GM21717 (cell line): ENCODE results near the gene DDX1.

Experiments
- ATAC-seq: cut with Tn5 transposase; IDR thresholded peaks from one replicate; pipeline ENCODE4 v1.9.1; 2021; ENCODE audit warnings: mild to moderate bottlenecking, moderate library complexity; ENCODE audit not compliant: unreplicated experiment

DDX1 gene

DNA sequence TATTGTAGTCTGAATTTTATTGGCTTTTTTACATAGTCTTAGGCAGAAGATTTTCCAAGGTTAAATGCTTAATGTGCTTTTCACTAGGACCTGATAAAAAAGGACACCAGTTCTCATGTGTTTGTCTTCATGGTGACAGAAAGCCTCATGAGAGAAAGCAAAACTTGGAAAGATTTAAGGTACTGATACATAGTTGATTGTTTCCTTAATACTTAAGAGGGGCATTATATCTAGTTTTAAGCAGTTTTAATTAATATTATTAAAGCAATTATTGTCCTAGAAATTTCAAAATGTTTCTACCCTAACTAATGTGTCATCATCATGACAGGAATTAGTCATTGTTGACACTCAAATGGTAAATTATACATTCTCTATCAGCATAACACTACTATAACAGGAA, 35.3 kb downstream of the DDX1 start:
- ATAC-seq: no peak

DNA sequence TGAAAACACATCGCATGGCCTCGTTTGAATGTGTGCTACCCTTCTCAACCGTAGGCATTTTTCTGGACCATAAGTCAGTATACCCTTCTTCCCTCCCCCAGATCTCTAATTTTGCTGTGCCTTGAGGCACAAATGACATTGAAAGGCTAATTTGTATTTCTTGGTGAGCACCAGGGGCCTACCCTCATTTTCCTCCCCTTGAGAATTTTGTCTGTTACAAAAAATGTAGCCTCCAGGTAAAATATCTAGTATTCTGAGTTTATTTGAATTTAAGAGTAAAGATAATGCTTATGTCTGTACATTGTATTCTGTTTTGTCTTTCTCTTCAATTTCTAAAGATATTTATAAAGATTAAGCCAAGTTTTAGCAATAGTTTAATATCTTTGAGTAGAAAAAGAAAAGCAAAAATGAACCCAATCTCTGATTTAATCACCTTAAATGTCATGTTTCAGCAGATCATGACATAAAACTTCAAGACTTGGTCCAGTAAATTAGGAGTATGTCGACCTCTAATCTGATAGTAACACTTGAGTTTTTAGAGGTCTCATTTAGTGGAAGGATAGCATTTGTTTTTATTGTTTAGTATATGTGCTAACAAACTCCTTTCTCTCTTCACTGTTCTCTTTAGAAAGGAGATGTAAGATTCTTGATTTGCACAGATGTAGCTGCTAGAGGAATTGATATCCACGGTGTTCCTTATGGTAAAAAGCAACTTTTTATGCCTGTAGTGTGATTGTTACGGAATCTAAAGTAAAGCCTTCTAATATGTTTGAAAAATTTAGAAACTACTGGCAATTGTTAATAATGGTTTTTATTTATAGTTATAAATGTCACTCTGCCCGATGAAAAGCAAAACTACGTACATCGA, 36.4 kb downstream of the DDX1 start:
- no peak for ATAC-seq

DNA sequence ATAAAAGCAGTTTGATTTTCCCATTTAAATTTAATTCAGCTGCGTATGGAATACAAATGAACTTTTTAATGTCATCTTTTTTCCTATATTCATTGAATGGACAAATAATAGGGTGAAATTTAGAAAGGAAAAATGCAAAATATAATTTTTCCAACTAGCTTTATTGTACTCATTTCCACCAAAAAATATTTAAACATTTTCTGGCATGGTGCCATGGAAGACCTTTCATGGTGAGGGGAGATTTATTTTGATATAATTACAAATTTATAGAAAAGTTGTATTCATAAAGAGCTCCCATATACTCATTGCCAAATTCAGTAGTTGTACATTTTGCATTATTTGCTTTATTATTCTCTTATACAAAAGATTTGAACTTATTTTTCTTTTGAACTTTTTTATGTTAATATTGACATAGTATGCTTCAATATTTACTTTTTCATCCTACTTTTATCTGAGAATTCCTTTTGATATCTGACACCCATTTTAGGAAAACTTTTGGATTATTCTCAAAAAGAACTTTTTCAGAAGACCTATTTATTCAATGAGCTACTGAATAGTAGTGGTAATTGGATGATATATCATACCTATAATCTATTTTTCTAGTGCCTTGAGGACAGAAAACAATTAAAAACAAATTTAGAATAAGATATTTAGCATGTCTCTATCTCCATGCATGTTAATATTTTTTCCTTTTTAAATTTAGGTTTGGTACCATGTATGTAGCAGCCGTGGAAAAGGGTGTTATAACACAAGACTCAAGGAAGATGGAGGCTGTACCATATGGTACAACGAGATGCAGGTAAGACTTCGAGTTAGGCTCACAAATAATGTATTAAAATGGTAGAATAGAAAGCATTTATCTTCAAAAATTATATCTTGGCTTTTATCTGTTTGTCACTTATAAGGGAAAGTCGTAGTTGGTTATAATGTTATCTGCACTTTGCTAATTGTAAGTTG, 37.5 kb downstream of the DDX1 start:
- ATAC-seq: no peak

DNA sequence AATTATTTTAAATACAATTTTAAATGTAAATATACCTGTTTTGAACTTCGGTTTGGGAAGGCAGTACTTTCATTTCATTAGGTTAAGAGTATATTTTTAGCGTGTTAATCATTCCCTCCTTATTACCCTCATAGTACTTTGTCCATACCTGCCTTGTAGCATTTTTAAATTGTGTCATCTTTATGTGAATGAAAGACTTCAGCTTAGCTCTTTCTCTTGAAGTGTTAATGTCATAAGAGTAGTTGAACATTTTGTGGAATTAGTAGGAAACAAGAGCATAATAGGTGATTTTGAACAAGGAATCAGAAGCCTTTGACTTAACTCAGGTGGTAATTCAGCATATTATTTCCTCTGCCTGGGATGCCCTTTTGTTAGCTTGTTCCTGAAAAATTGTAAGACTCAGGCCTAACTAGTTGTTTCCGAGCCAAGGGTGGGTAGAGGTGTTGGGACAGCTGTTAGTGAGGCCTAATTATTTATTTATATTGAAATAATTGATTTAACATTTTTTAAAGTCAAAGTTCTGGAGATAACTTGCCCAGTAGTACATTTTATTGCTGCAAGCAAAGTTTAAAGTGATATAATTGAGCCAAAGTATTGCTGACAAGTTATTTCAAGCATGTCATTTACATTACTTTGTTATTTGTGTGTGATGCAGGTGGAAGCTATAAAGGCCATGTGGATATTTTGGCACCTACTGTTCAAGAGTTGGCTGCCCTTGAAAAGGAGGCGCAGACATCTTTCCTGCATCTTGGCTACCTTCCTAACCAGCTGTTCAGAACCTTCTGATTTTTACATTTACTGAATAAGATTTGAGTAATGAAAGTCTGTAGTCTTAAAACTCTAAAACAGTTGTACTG, 38.7 kb downstream of the DDX1 start:
- no peak for ATAC-seq

DNA sequence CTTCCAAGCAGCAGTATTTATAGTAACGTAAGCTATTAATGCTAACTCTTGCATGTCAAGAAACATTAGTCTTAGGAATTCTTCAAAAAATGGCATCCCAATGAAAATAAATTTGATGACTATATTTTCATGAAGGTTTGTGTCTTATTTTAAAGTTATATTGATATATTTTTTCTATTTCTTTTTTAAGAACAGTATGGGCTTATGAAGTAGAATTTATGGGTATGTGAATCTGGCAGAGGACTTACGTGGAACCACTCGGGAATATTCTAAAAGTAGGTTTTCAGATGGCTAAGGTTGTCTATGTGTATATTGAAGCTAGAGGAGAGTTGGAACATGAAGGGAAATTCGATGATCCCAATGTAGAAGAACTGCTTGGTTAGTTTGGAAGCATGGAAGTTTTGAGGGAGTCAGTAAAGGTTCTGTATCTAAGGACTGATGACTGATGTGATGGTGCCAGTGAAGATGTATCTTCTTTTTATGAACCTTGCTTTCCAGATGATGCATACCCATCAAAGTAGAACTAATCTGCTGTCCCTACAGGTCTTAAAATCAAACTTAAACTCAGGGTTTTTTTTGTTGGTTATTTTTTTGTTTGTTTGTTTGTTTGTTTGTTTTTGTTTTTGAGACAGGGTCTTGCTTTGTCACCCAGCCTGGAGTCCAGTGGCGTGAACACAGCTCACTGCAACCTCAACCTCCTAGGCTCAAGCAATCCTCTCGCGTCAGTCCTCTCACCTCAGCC, 39.5 kb downstream of the DDX1 start:
- no peak for ATAC-seq

DNA sequence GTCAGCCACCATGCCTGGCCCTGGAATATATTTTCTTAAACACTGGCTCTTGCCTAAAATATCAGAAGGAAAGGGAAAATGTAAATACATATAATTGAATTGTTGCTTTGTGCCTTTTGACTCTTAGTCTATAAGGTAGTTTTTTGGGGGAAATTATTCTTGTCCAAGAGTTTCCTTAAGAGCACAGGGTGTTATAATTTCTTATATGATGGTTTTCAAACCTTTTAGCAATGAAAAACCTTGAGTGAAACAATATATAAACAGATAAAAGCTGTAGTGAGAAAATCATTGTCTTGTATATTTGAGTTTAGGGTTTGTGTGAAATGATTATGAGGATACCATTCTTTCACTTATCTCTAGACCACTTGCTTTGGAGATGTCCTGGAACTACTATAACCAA, 40.2 kb downstream of the DDX1 start:
- ATAC-seq: no peak

DNA sequence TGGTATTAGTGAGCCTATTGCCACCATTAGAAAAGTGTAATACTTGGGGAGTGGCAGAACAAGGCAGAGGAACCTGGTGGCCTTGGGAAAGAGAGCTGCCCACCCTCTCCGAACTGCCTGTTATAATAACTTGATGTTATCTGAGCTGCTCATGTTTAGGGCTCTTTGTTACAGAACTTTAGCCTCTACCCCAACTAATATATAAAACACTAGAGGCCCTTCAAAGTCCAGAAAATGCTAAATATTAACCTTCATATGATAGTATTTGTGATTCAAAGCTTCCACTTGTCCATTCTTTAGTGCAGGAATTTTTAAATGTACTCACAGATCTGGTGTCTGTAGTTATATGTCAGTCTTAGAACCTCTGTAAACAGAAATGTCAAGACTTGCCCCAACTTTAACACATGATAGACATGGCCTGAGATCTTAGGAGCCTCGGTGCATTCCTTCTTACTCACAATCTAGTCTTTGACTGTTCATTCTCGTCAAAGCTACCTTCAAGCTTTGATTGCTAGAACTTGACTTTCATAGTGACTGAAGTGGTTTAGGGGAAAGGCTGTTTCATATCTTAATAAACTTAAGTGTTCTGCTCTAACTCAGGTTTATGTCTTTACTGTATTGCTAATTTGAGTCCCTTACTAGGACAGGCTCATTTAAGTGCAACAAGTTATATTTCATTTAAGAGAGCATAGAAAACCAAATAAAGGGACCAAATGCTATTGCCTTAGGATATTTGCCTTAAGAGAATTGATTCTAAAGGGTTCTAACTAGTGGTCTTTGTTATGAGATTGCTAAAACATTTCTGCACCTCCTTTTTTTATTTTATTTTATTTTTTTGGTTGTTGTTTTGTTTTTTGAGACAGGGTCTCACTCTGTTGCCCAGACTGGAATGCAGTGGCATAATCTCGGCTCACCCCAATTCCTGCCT, 41.6 kb downstream of the DDX1 start:
- no peak for ATAC-seq

DNA sequence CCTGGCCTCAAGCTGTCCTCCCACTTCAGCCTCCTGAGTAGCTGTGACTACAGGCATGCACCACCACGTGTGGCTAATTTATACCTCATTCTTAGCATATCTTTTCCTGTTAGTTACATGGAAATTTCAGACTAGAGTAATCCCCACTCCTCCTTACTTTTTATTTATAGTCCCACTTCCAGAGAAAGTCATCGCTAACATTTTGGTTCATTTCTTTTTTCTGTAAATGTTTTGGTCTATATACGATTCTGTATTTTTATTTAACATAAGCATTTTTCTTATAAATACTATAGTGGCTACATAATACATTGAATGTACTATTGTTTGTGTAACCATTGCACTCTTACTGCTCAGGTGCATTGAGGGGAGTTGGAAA, 42.3 kb downstream of the DDX1 start:
- ATAC-seq: no peak

DNA sequence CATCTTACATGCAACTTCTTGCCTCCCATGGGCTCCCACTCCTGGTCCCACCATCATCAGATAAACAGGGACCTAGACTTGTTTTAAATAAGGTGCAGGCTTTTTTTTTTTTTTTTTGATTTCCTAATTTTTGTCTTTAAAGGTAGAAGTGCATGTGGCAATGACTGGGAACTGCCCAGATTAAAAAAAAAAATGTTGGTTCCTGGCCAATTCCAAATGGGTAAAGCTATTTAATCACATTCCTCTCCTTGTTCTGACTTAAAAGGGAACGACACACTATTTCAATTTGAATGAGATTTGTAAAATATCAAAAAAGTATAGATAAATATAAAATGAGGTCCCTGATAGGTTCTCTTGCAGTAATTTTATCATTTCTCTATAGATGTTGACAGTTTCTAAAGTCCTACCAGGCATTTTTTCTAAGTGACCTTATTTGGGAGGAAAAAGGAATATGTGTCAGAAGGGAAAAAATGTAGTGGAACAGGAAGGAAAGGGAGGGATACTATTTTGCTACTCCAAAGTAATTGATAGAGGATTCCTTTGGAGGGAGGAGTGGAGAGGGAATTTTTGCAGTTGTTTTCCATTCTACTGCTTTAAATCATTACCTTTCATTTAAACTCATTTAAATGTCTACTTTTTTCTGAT, 43.3 kb downstream of the DDX1 start:
- no peak for ATAC-seq

DNA sequence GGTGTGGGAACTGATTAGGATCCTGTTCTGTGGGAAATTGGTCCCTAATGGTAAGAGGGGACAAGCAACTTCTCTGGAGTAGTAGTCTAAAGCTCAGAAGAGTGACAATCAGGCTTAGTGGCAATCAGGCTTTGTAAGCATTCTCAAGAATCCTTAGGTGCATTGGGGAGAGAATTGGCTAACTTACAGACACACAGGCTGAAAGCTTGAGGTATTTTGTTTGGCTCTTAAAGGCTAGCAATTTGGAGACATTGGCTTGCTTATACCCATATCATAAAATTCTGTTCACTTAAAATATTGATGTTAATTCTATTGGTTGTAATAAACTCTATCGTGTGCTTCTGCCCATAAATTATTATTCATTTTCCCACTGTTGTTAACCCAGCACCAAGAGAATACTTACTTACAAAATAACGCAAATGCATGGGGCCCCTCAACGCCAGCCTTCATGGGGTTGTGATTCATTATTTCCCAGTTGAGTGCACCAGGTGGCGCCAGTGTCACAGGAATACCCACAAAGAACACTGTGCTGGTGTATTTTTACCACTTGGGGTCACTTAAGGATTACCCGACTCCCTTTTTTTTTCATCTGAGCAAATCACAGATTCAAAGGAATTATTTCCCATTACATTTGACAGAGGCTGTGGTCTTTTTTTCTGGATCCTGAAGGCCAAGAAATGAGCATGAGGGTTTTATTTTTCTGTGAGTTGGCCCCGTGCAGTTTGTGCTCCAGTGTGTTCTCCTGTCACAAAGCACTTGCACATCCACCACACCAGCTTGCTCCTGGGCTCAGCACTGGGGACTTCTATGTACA, 45.5 kb downstream of the DDX1 start:
- ATAC-seq: peak; percentile 87

DNA sequence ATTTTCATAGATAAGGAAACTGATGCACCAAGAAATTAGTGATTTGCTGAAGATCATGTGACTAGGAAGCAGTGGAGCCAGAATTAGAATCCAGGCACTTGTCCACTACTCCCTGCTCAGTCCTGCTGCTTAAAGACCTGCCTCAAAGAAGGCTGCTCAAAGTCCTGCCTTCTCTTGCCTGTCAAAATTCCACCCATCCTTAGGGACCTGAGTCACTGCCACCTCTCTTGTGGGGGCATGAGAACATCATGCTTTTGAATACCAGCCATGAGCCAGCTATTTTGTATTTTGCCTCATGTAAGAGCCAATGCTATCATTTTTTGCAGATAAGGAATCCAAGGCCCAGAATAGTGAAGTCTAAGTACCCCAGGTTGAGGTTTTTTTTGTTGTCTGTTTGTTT, 47.1 kb downstream of the DDX1 start:
- no peak for ATAC-seq

DNA sequence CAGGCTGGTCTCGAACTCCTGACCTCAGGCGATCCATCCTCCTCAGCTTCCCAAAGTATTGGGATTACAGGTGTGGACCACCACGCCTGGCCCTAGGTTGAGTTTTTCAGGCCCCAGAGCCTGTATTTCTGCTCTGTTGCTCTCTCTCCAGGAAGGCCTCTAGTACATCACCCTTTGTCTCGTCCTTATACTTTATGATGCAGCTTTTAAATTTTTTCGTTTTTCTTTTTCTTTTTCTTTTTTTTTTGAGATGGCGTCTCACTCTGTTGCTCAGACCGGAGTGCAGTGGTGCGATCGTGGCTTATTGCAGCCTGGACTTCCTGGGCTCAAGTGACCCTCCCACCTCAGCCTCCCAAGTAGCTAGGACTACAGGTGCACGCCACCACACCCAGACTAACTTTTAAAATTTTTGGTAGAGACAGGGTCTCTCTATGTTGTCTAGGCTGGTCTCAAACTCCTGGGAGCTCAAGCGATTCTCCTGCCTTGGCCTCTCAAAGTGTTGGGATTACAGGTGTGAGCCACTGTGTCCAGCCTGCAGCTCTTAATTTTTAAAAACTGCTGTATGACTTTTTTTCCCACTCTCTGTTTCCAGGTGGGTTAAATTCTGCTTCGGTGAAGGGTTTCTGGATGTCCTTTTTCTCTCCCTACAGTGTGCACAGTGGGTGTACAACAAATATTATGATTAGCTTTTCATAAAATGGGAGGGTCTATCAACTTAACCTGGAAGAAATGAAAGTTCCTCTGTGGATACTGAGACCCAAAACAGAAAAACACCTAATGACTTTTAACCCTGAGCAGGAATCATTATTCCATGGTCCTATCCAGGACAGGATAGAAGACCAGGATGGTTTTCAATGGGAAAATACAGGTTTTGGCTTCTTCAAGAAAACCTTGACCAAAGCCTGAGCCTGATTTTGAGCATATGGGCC, 47.9 kb downstream of the DDX1 start:
- no peak for ATAC-seq

DNA sequence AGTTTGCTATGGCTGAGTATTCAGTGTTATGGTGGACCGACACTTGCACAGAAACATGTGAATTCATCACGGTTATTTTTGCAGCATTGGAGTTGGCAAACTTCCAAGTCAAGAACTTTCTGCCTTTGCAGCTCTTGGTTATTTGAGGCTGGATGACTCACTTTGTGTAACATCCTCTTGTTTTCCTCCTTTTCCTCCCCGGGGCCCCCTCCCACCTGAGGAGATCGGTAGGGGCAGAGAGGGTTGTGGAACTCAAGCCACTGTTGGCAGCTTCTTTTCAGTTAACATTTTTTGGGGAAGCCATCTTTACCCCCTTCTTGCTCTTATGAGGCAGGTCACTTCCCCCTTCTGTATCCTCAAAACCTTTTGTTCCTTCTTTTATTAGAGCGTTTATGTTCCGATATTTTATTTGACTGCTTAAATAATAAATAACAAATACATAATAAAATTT, 48.6 kb downstream of the DDX1 start:
- ATAC-seq: no peak

DNA sequence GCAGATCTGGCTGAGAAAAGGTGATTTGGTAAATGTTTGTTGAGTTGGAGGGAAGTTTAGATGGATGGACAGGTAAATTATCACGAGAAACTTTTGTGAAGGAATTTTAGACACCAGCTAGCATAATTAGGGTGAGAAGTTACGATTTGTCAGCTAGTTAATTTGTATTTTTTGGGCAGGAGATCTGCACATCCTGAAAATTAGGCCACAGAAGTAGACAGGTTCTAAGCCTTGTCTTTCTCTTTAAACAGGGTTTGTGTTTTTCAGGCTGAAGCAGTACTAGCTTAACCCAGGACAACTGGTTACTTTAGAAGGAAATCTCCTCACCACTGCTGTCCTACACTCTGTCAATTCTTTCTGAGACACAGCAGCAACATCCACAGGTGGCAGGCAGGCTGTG, 49.1 kb downstream of the DDX1 start:
- no peak for ATAC-seq

DNA sequence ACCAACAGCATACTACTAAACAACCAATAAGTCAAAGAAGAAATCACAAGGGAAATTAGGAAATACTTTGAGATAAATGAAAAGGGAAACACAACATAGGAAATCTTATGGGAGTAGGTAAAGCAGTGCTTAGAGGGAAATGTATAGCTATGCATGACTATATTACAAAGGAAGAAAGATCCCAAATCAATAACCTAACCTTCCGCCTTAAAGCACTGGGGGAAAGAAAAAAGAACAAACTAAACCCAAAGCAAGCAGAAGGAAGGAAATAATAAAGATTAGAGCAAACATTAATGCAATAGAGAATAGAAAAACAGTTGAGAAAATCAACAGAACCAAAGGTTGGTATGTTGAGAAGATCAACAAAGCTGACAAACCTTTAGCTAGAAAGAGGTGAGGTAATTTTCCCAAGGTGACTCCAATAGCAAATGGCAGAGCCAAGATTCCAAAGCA, 49.9 kb downstream of the DDX1 start:
- no peak for ATAC-seq

DNA sequence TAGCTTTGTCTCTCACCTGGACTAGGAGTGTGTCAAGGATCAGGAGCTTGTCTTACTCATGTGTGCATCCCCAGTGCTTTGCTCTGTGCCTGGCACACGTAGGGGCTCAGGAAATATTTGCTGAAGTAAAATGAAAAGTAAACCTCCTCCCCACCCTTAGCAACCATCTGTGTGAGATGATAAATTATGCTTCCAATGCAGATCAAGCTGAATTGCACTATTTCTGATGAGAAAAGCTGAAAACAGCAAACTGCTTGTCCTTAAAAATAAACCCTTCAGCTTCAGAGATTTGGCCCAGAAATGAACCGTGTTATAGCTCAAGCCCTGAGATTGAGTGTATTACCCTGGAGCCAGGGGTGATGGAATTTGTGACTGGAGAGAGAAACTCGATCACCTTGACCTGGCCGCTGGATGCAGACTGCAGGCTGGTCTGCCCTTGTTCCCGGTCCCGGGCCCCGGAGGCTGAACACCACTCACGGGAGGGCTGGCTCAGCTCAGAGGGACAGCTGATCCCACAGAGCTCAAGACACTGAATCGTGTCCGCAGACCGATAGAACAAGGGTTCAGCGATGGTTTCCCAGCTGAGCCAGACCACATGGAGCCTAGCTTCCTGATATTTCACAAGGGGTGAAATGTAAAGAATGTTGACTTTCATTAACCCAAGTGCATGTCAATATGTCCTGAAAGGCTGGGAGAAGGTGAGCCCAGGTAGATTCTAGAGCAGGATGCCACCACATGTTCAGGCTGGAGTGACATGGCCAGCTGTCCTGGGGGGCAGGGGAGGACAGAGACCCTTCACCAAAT, 50.5 kb downstream of the DDX1 start:
- no peak for ATAC-seq
